Measurements from ENCODE around the gene GAREM1.

The GAREM1 gene

GRCh38 chr18:32303400-32303799 lies 167.3 kb downstream of the GAREM1 start:
- peak overlapping the region; percentile 70 to 73 for H3K27ac ChIP-seq
- H3K9me3 ChIP-seq, result no peaks in the 10 kb centered on the region
- H3K36me3 ChIP-seq, result no peaks in the 10 kb centered on the region
- H3K27me3 ChIP-seq, result no peaks in the 10 kb centered on the region
- no peak for TF ChIP-seq CTCF (IDR thresholded peaks at IDR 0.05)
- intact Hi-C loops (cut with DNase I; ENCODE audit: low total_unique reads), result loop anchor here (10.0 kb wide), 1 partner anchor 51 kb away; no protein-coding TSS in a partner anchor
- peaks cover 0 to 61% (median 22%) of the 10 kb centered on the region in 4 donors for H3K4me1 ChIP-seq
- DNase-seq, result no peak
- H3K4me3 ChIP-seq, result no peak overlapping the region

- DNase-seq, result no peak
- Histone ChIP-seq H3K36me3 (no peaks in the 10 kb centered on the region), H3K9me3 (no peaks in the 10 kb centered on the region), H3K4me3 (no peak overlapping the region), H3K27me3 (no peaks in the 10 kb centered on the region), H3K27ac (peak overlapping the region; percentile 70 to 73), H3K4me1 (peaks cover 0 to 57% (median 21%) of the 10 kb centered on the region in 4 donors)
- TF ChIP-seq CTCF (IDR thresholded peaks at IDR 0.05), result no peak
- intact Hi-C loops (cut with DNase I; ENCODE audit: low total_unique reads), result loop anchor here (10.0 kb wide), 1 partner anchor 52 kb away; no protein-coding TSS in a partner anchor
Observed at GRCh38 chr18:32302806-32303205, 167.9 kb downstream of the GAREM1 start.

GRCh38 chr18:32301976-32302743 lies 168.5 kb downstream of the GAREM1 start:
- Histone ChIP-seq H3K27me3 (no peaks in the 10 kb centered on the region), H3K9me3 (no peaks in the 10 kb centered on the region), H3K36me3 (no peaks in the 10 kb centered on the region), H3K27ac (peak overlapping the region; percentile 70 to 73), H3K4me1 (peaks cover 0 to 57% (median 21%) of the 10 kb centered on the region in 4 donors), H3K4me3 (no peak overlapping the region)
- TF ChIP-seq CTCF (IDR thresholded peaks at IDR 0.05), result no peak
- DNase-seq, result no peak
- intact Hi-C loops (cut with DNase I; ENCODE audit: low total_unique reads), result loop anchor here (10.0 kb wide), 1 partner anchor 53 kb away; no protein-coding TSS in a partner anchor

- Histone ChIP-seq H3K27me3 (no peaks in the 10 kb centered on the region), H3K9me3 (no peaks in the 10 kb centered on the region), H3K4me3 (no peak overlapping the region), H3K4me1 (peaks cover 0 to 57% (median 21%) of the 10 kb centered on the region in 4 donors), H3K27ac (peak overlapping the region; percentile 70 to 73), H3K36me3 (no peaks in the 10 kb centered on the region)
- intact Hi-C loops (cut with DNase I; ENCODE audit: low total_unique reads), result loop anchor here (10.0 kb wide), 1 partner anchor 53 kb away; no protein-coding TSS in a partner anchor
- no peak for TF ChIP-seq CTCF (IDR thresholded peaks at IDR 0.05)
- DNase-seq, result no peak
Observed at GRCh38 chr18:32301361-32301760, 169.3 kb downstream of the GAREM1 start.

GRCh38 chr18:32300914-32301313 lies 169.8 kb downstream of the GAREM1 start:
- no peak for TF ChIP-seq CTCF (IDR thresholded peaks at IDR 0.05)
- intact Hi-C loops (cut with DNase I; ENCODE audit: low total_unique reads), result loop anchor here (10.0 kb wide), 1 partner anchor 54 kb away; no protein-coding TSS in a partner anchor

More at GRCh38 chr18:32300914-32301313, 169.8 kb downstream of the GAREM1 start:
- H3K36me3 ChIP-seq, result no peaks in the 10 kb centered on the region
- no peak for DNase-seq
- no peaks in the 10 kb centered on the region for H3K9me3 ChIP-seq
- no peaks in the 10 kb centered on the region for H3K27me3 ChIP-seq
- H3K27ac ChIP-seq, result peak overlapping the region; percentile 70 to 73
- peaks cover 0 to 57% (median 21%) of the 10 kb centered on the region in 4 donors for H3K4me1 ChIP-seq
- H3K4me3 ChIP-seq, result no peak overlapping the region

Data from tibial artery (tissue), 4 donors.